Kidney (tissue), 14 donors: ENCODE data around the gene AGL. TPM values are rescaled to one million over a fixed set of nuclear protein-coding genes. Genes with fewer than 3 reads are reported as not detected.

Source experiments
- DNase-seq, 5 donors: peaks; one replicate each; pipeline ENCODE4 v3.0.0-alpha.2; 2013 to 2020
- FAIRE-seq: peaks from 2 replicates; lab custom pipeline; 2012; peaks lifted over from hg19 to GRCh38; lab: Jason Lieb, UNC
- H3K27ac ChIP-seq, 2 donors: one replicate each; pipeline ENCODE4 v1.7.0; 2013; ENCODE audit warnings: low read depth in 2 of 2, low read length in 2 of 2, inconsistent platforms in 1 of 2
- H3K27me3 ChIP-seq: one replicate; pipeline ENCODE4 v1.7.1; 2013; ENCODE audit warnings: low read length, inconsistent platforms; ENCODE audit not compliant: control insufficient read depth, insufficient read depth
- H3K36me3 ChIP-seq, 3 donors: one replicate each; pipeline versions ENCODE4 v1.7.0 to v1.7.1; 2013; ENCODE audit warnings: low read length in 3 of 3, control low read depth in 1 of 3, inconsistent platforms in 1 of 3; ENCODE audit not compliant: insufficient read depth in 3 of 3, control insufficient read depth in 2 of 3
- H3K4me1 ChIP-seq, 3 donors: one replicate each; pipeline versions ENCODE4 v1.7.0 to v1.7.1; 2013; ENCODE audit warnings: low read length in 3 of 3, inconsistent platforms in 1 of 3, low read depth in 1 of 3; ENCODE audit not compliant: control insufficient read depth in 2 of 3, insufficient read depth in 2 of 3
- H3K4me3 ChIP-seq, 3 donors: one replicate each; pipeline versions ENCODE4 v1.7.0 to v1.8.1; 2013; ENCODE audit warnings: low read length in 3 of 3, control low read depth in 1 of 3, inconsistent platforms in 1 of 3
- H3K9ac ChIP-seq, 3 donors: one replicate each; pipeline versions ENCODE4 v1.7.0 to v1.7.1; 2013; ENCODE audit warnings: low read length in 3 of 3, control low read depth in 1 of 3, inconsistent platforms in 1 of 3
- H3K9me3 ChIP-seq, 3 donors: one replicate each; pipeline versions ENCODE4 v1.7.0 to v1.7.1; 2013; ENCODE audit warnings: low read length in 3 of 3, control low read depth in 1 of 3, inconsistent platforms in 1 of 3; ENCODE audit not compliant: control insufficient read depth in 2 of 3, insufficient read depth in 1 of 3
- intact Hi-C: fragments of 100-400 bp; cut with DNase I; formaldehyde crosslinking; loops from one replicate; pipeline ENCODE4 v1.11.1; 2022
- polyA plus RNA-seq: library from polyadenylated mRNA; stranded (reverse); fragments of 350-450 nt; fragmentation: Illumina TruSeq; extraction: RNeasy Lipid Tissue Mini Kit (QIAGEN cat#74804); gene quantifications from one replicate; pipeline ENCODE4 v1.2.3, GENCODE V29; 2014; ENCODE audit warnings: low read depth, low replicate concordance; ENCODE audit not compliant: insufficient read depth
- total RNA-seq: library from RNA; stranded (reverse); fragmentation: NEBNext Ultra II Directional; extraction: Animal tissue kit (Norgen Biotek cat#: 25700); gene quantifications from one replicate; pipeline ENCODE4 v1.2.1, GENCODE V29; 2021
- TF ChIP-seq, protein P1 (sequence below): IDR thresholded peaks from 3 replicates; pipeline ENCODE4 v1.5.1; 2012; ENCODE audit warnings: mild to moderate bottlenecking, moderate library complexity, borderline replicate concordance; ENCODE audit not compliant: insufficient read depth; ENCODE audit errors: extremely low read depth
- donor health status: control.
- donor health status: control.
- donor health status: control.
- donor health status: control.
- donor health status: control.
- donor health status: DM: yes; HTN: yes; CAD: no.
- donor health status: Normal renal cell carcinoma (clear cell type).

The AGL gene
- total and polyA plus RNA-seq, 2 donors from 2014 or later: 9.1 to 19.8 TPM

DNA sequence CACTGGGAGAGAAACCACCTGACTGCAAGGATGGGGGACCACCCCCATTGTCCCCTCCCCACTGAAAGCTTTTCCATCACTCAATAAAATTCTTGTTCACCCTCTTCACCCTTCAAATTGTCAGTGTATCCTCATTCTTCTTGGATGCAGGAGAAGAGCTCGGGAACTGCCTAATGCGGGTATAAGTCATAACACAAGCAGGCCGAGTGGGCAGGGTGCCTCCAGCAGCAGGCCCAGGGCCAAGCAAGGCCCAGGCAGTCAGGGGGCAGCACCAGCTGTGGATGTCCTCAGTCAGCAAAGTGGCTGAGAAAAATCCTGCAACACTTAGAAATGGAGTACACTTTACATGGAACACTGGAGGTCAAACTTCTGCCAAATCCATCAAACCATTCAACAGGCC lies 85.9 kb downstream of the AGL start:
- DNase-seq: no peak
- Histone ChIP-seq H3K27ac (no peak overlapping the region), H3K4me3 (no peak overlapping the region), H3K27me3 (no peaks in the 10 kb centered on the region), H3K4me1 (no peaks in the 10 kb centered on the region), H3K36me3 (no peaks in the 10 kb centered on the region), H3K9me3 (no peaks in the 10 kb centered on the region), H3K9ac (no peak overlapping the region)
- TF ChIP-seq, protein P1, sequence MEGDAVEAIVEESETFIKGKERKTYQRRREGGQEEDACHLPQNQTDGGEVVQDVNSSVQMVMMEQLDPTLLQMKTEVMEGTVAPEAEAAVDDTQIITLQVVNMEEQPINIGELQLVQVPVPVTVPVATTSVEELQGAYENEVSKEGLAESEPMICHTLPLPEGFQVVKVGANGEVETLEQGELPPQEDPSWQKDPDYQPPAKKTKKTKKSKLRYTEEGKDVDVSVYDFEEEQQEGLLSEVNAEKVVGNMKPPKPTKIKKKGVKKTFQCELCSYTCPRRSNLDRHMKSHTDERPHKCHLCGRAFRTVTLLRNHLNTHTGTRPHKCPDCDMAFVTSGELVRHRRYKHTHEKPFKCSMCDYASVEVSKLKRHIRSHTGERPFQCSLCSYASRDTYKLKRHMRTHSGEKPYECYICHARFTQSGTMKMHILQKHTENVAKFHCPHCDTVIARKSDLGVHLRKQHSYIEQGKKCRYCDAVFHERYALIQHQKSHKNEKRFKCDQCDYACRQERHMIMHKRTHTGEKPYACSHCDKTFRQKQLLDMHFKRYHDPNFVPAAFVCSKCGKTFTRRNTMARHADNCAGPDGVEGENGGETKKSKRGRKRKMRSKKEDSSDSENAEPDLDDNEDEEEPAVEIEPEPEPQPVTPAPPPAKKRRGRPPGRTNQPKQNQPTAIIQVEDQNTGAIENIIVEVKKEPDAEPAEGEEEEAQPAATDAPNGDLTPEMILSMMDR: no peak
- intact Hi-C loops: no loop called here
- FAIRE-seq: no peak

DNA sequence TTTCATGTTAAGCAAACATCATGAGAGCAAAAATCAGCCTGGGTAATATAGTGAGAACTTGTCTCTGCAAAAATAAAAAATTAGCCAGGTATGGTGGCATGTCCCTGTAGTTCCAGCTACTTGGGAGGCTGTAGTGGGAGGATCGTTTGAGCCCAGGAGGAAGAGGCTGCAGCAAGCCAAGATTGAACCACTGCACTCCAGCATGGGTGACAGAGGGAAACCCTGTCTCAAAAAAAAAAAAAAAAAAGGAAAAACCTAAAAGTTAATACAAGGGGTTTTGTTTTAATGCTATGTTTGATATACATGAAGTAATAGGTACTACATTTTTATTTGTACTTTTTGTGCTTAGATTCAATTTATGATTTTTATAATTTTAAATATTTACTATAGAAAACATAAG lies 92.6 kb downstream of the AGL start:
- TF ChIP-seq, protein P1: no peak
- DNase-seq (no peak), FAIRE-seq (no peak)
- Histone ChIP-seq H3K9me3 (no peaks in the 10 kb centered on the region), H3K4me3 (no peak overlapping the region), H3K36me3 (no peaks in the 10 kb centered on the region), H3K27me3 (no peaks in the 10 kb centered on the region), H3K4me1 (no peaks in the 10 kb centered on the region), H3K9ac (no peak overlapping the region), H3K27ac (no peak overlapping the region)
- intact Hi-C loops: no loop called here

DNA sequence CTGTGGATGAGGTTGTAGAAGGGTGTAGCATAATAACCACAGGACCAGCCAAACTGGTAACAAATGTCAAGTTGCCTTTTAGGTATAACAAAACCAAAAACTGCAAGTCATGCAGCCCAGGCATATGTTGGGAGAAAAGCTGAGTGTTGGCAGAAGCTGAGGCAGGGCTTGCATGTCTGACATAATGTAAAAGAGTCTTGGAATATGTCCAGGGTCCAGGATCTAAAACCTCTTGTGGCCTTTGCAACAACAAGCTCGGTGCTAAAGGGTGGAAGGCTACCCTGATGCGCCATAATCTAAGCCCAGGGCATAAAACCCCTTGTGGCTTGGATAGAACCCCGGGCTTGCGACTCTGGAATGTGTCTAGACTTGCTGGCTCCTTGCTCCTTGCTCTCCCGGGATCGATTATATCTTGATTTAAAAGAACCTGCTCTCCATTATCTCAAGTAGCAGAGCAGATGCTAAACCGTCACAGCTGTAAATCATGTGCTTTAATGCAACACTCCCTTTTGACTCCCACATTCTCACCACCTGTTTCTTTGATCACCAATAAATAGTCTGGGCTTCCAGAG lies 93.1 kb downstream of the AGL start:
- no peaks in the 10 kb centered on the region for H3K27me3 ChIP-seq
- H3K27ac ChIP-seq: no peak overlapping the region
- no peak overlapping the region for H3K4me3 ChIP-seq
- no peaks in the 10 kb centered on the region for H3K4me1 ChIP-seq
- intact Hi-C loops: no loop called here
- TF ChIP-seq, protein P1: no peak
- no peak for FAIRE-seq
- H3K36me3 ChIP-seq: no peaks in the 10 kb centered on the region
- H3K9ac ChIP-seq: no peak overlapping the region
- DNase-seq: peak in 3 of 5 donors; percentile 10 to 48 (median 45)
- no peaks in the 10 kb centered on the region for H3K9me3 ChIP-seq

DNA sequence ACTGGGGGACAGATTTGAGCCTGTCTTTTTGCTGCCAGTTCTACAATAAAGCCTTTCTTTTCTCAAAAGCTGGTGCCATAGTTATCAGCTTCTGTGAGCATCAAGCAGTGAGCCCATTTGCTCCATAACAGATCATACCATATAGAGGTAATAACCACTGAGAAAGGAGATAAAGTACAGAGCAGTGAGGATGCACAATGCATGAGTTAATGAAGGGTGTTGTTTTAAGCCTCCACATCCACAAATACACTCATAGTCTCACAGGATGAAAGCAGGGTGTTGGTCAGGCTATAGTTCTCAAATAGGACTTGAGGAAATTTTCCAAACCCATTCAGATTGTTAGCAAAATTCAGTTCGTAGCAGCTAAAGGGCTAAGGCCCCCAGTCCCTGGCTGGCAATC lies 94.0 kb downstream of the AGL start:
- TF ChIP-seq, protein P1: no peak

More for the DNA sequence above, 94.0 kb downstream of the AGL start:
- H3K4me3 ChIP-seq: no peak overlapping the region
- no peak overlapping the region for H3K27ac ChIP-seq
- FAIRE-seq (no peak), DNase-seq (no peak)
- no peaks in the 10 kb centered on the region for H3K9me3 ChIP-seq
- H3K4me1 ChIP-seq: no peaks in the 10 kb centered on the region
- intact Hi-C loops: no loop called here
- H3K9ac ChIP-seq: no peak overlapping the region
- no peaks in the 10 kb centered on the region for H3K27me3 ChIP-seq
- no peaks in the 10 kb centered on the region for H3K36me3 ChIP-seq
